ENCODE data around the gene YEATS4. TPM values are rescaled to one million over a fixed set of nuclear protein-coding genes. Genes with fewer than 3 reads are reported as not detected.

YEATS4 gene
- total RNA-seq, 1 donor from 2014 or later = 32.1 TPM

GRCh38 chr12:69423037-69423905 is 63.7 kb downstream of the YEATS4 start:
- DNase-seq (ENCODE audit: low read depth) (no peak), FAIRE-seq (no peak)
- Histone ChIP-seq H3K4me3 (ENCODE audit: low read depth, low read length) (no peak overlapping the region), H3K27me3 (ENCODE audit: control insufficient read depth, insufficient read depth, low read length) (no peaks in the 10 kb centered on the region), H3K36me3 (ENCODE audit: control insufficient read depth, insufficient read depth, low read length) (no peaks in the 10 kb centered on the region)
- TF ChIP-seq CTCF (IDR thresholded peaks at IDR 0.05; ENCODE audit: insufficient read depth, low read length, severe bottlenecking) = no peak

- no peaks in the 10 kb centered on the region for H3K36me3 ChIP-seq (ENCODE audit: control insufficient read depth, insufficient read depth, low read length)
- DNase-seq (ENCODE audit: low read depth) (no peak), FAIRE-seq (no peak)
- H3K27me3 ChIP-seq (ENCODE audit: control insufficient read depth, insufficient read depth, low read length) = no peaks in the 10 kb centered on the region
- no peak overlapping the region for H3K4me3 ChIP-seq (ENCODE audit: low read depth, low read length)
- TF ChIP-seq CTCF (IDR thresholded peaks at IDR 0.05; ENCODE audit: insufficient read depth, low read length, severe bottlenecking) = no peak
Measured at GRCh38 chr12:69425417-69425816, 65.9 kb downstream of the YEATS4 start.

GRCh38 chr12:69428351-69429073 is 69.0 kb downstream of the YEATS4 start:
- no peaks in the 10 kb centered on the region for H3K36me3 ChIP-seq (ENCODE audit: control insufficient read depth, insufficient read depth, low read length)
- no peak overlapping the region for H3K4me3 ChIP-seq (ENCODE audit: low read depth, low read length)
- no peak for FAIRE-seq
- no peak for TF ChIP-seq CTCF (IDR thresholded peaks at IDR 0.05; ENCODE audit: insufficient read depth, low read length, severe bottlenecking)
- H3K27me3 ChIP-seq (ENCODE audit: control insufficient read depth, insufficient read depth, low read length) = no peaks in the 10 kb centered on the region
- DNase-seq (ENCODE audit: low read depth) = no peak

- no peak for TF ChIP-seq CTCF (IDR thresholded peaks at IDR 0.05; ENCODE audit: insufficient read depth, low read length, severe bottlenecking)
- no peaks in the 10 kb centered on the region for H3K36me3 ChIP-seq (ENCODE audit: control insufficient read depth, insufficient read depth, low read length)
- FAIRE-seq (no peak), DNase-seq (ENCODE audit: low read depth) (no peak)
- H3K27me3 ChIP-seq (ENCODE audit: control insufficient read depth, insufficient read depth, low read length) = no peaks in the 10 kb centered on the region
- no peak overlapping the region for H3K4me3 ChIP-seq (ENCODE audit: low read depth, low read length)
Measured at GRCh38 chr12:69430942-69431590, 71.5 kb downstream of the YEATS4 start.

GRCh38 chr12:69431591-69432222 is 72.2 kb downstream of the YEATS4 start:
- DNase-seq (ENCODE audit: low read depth) (no peak), FAIRE-seq (no peak)
- Histone ChIP-seq H3K36me3 (ENCODE audit: control insufficient read depth, insufficient read depth, low read length) (no peaks in the 10 kb centered on the region), H3K4me3 (ENCODE audit: low read depth, low read length) (no peak overlapping the region), H3K27me3 (ENCODE audit: control insufficient read depth, insufficient read depth, low read length) (no peaks in the 10 kb centered on the region)
- no peak for TF ChIP-seq CTCF (IDR thresholded peaks at IDR 0.05; ENCODE audit: insufficient read depth, low read length, severe bottlenecking)
